K562 (cell line): Measurements from ENCODE around the gene TECPR2. TPM values are rescaled to one million over a fixed set of nuclear protein-coding genes. Genes with fewer than 3 reads are reported as not detected.
"Not testable (repeated sequence)": the region's sequence is repeated elsewhere in the genome, so short reads cannot be mapped to it uniquely, and the experiment has no call there.

ENCODE experiments used
- ATF4 ChIP-seq: fragments of 450-650 bp; formaldehyde crosslinking; IDR thresholded peaks from 2 replicates; pipeline ENCODE4 v1.4.0; 2022; ENCODE audit warnings: mild to moderate bottlenecking, moderate library complexity
- CAMTA2 ChIP-seq: fragments of 250-450 bp; sonication (Bioruptor Pico); conservative IDR thresholded peaks from 2 replicates; pipeline ENCODE4 v1.5.1; 2022
- E2F3 ChIP-seq: fragments of 250-450 bp; sonication (Bioruptor Pico); IDR thresholded peaks from 2 replicates; pipeline ENCODE4 v1.4.0; 2020; ENCODE audit warnings: mild to moderate bottlenecking
- ELF2 ChIP-seq: fragments of 250-450 bp; sonication (Bioruptor Pico); IDR thresholded peaks from 2 replicates; pipeline ENCODE4 v1.5.0; 2021; ENCODE audit warnings: mild to moderate bottlenecking
- EP300 ChIP-seq: IDR thresholded peaks from 2 replicates; pipeline ENCODE4 v1.6.1; 2012; ENCODE audit warnings: low read length, improper control_type of control experiment
- ESRRA ChIP-seq: fragments of 450-650 bp; IDR thresholded peaks from 2 replicates; pipeline ENCODE4 v1.6.1; 2014; ENCODE audit warnings: low read depth, mild to moderate bottlenecking, moderate library complexity, borderline replicate concordance
- FOXJ2 ChIP-seq: fragments of 200-800 bp; sonication (Bioruptor generic); IDR thresholded peaks from 2 replicates; pipeline ENCODE4 v1.6.1; 2016; ENCODE audit warnings: missing genetic modification characterization, missing compliant biosample characterization
- FOXO4 ChIP-seq: fragments of 450-650 bp; formaldehyde crosslinking; IDR thresholded peaks from 2 replicates; pipeline ENCODE4 v1.4.0; 2020; ENCODE audit warnings: mild to moderate bottlenecking, moderate library complexity
- HBP1 ChIP-seq: fragments of 450-650 bp; formaldehyde crosslinking; IDR thresholded peaks from 2 replicates; pipeline ENCODE4 v1.4.0; 2022; ENCODE audit warnings: missing genetic modification characterization
- HEY1 ChIP-seq: fragments of 250-450 bp; sonication (Bioruptor Pico); IDR thresholded peaks from 2 replicates; pipeline ENCODE4 v1.5.0; 2020; ENCODE audit warnings: mild to moderate bottlenecking, moderate library complexity, borderline replicate concordance
- IFI16 ChIP-seq: fragments of 250-450 bp; sonication (Bioruptor Pico); IDR thresholded peaks from 2 replicates; pipeline ENCODE4 v2.1.2; 2022; ENCODE audit warnings: mild to moderate bottlenecking, inconsistent platforms
- KLF13 ChIP-seq: fragments of 450-650 bp; IDR thresholded peaks from 2 replicates; pipeline ENCODE4 v1.6.1; 2016; ENCODE audit warnings: missing genetic modification characterization, low read depth, mild to moderate bottlenecking, missing compliant biosample characterization, moderate library complexity, borderline replicate concordance
- NFXL1 ChIP-seq: fragments of 450-650 bp; formaldehyde crosslinking; IDR thresholded peaks from 2 replicates; pipeline ENCODE4 v1.4.0; 2021; ENCODE audit warnings: mild to moderate bottlenecking
- TEAD2 ChIP-seq: fragments of 450-650 bp; IDR thresholded peaks from 2 replicates; pipeline ENCODE4 v1.6.1; 2016; ENCODE audit warnings: missing genetic modification characterization, control low read depth, missing compliant biosample characterization
- ZBTB11 ChIP-seq, 3 experiments: fragments of 200-800 bp in 1 of 3; fragments of 250-450 bp in 1 of 3; fragments of 450-650 bp in 1 of 3; sonication (Bioruptor Pico) in 1 of 3; sonication (Bioruptor generic) in 1 of 3; formaldehyde crosslinking in 1 of 3; IDR thresholded peaks; 2 replicates each; pipeline versions ENCODE4 v1.6.1 to v1.8.0; 2016 to 2022; ENCODE audit warnings: mild to moderate bottlenecking in 2 of 3, missing genetic modification characterization in 2 of 3, missing compliant biosample characterization in 1 of 3, moderate library complexity in 1 of 3
- ZKSCAN8 ChIP-seq: fragments of 200-800 bp; sonication (Bioruptor generic); IDR thresholded peaks from 2 replicates; pipeline ENCODE4 v1.6.1; 2016; ENCODE audit warnings: missing genetic modification characterization, missing compliant biosample characterization
- ZNF444 ChIP-seq: fragments of 250-450 bp; sonication (Bioruptor Pico); IDR thresholded peaks from 2 replicates; pipeline ENCODE4 v1.4.0; 2020; ENCODE audit warnings: mild to moderate bottlenecking, moderate library complexity
- ZNF584 ChIP-seq: fragments of 200-800 bp; sonication (Bioruptor generic); IDR thresholded peaks from 2 replicates; pipeline ENCODE4 v1.6.1; 2016; ENCODE audit warnings: low read depth, mild to moderate bottlenecking, missing genetic modification characterization, missing compliant biosample characterization
- ZNF740 ChIP-seq, 3 experiments: fragments of 200-800 bp in 1 of 3; sonication (Bioruptor generic) in 1 of 3; sonication (generic) in 1 of 3; formaldehyde crosslinking in 1 of 3; IDR thresholded peaks; 2 replicates each; pipeline versions ENCODE4 v1.6.1 to v1.8.0; 2016 to 2022; ENCODE audit warnings: mild to moderate bottlenecking in 2 of 3, missing compliant biosample characterization in 2 of 3, missing genetic modification characterization in 2 of 3, missing genetic modification reagents in 1 of 3
- polyA plus RNA-seq, 8 experiments: library from polyadenylated mRNA; depleted of rRNA in 4 of 8; stranded (reverse) in 5 of 8; unstranded in 3 of 8; fragments of >200 nt; fragmentation: Nextera tagmentation in 2 of 8; fragmentation: Illumina TruSeq in 1 of 8; extraction: Ambion mirVana in 2 of 8; extraction: Trizol in 1 of 8; gene quantifications; 2 replicates each; pipeline versions ENCODE4 v1.2.1 to v1.2.3, GENCODE V29; 2011 to 2014; ENCODE audit warnings: inconsistent platforms in 1 of 8, missing spikeins in 1 of 8
- total RNA-seq, 7 experiments: library from RNA; depleted of rRNA in 6 of 7; stranded (reverse); fragments of >200 nt in 6 of 7; fragmentation: Illumina TruSeq in 2 of 7; extraction: Trizol in 2 of 7; gene quantifications; 2 replicates each; pipeline versions ENCODE4 v1.2.1 to v1.2.3, GENCODE V29; 2011 to 2021; ENCODE audit warnings: low replicate concordance in 1 of 7

TECPR2 gene
- total and polyA plus RNA-seq, 9 of the 15 experiments (the other 6 are each of a cell fraction or from before 2014, with no cell fraction given) = 0.04 to 3.0 (median 0.83) TPM

GRCh38 chr14:102550927-102551401, 188.2 kb downstream of the TECPR2 start (continued):
- peak in 1 of 3 experiments; percentile 90; a peak in 2 of 6 replicates for TF ChIP-seq ZBTB11 (CRISPR knock-in tag; IDR thresholded peaks at IDR 0.05)
- TF ChIP-seq HBP1 (CRISPR knock-in tag) = peak; percentile 94
- peak; percentile 96 for TF ChIP-seq FOXO4 (CRISPR knock-in tag)
- peak; percentile 96 for TF ChIP-seq ZKSCAN8 (CRISPR knock-in tag)
- peak; percentile 94 for TF ChIP-seq FOXJ2 (tag)
- TF ChIP-seq CAMTA2 (CRISPR knock-in tag) = peak; percentile 82; the same call in 1 of the 2 replicates
- TF ChIP-seq ZNF444 (CRISPR knock-in tag) = peak; percentile 85; the same call in 1 of the 2 replicates
- peak; percentile 68; the same call in 1 of the 2 replicates for TF ChIP-seq ELF2 (CRISPR knock-in tag)
- TF ChIP-seq ESRRA = peak; percentile 47; the same call in 1 of the 2 replicates
- TF ChIP-seq ZNF584 (CRISPR knock-in tag) = peak; percentile 99
- TF ChIP-seq ZNF740 (CRISPR knock-in tag; IDR thresholded peaks at IDR 0.05) = not testable (repeated sequence)
- peak in 1 of 2 experiments; percentile 97; a peak in 2 of 4 replicates for TF ChIP-seq ZNF740 (tag; IDR thresholded peaks at IDR 0.05)
- 0 out of 2 replicates have a peak, but pooled peaks have one; percentile 79 for TF ChIP-seq HEY1 (CRISPR knock-in tag)
- TF ChIP-seq E2F3 = peak; percentile 98
- peak; percentile 88 for TF ChIP-seq ATF4 (CRISPR knock-in tag)
- TF ChIP-seq KLF13 (tag) = peak; percentile 95
- TF ChIP-seq EP300 = peak; percentile 10; the same call in 1 of the 2 replicates
- peak; percentile 94 for TF ChIP-seq NFXL1
- TF ChIP-seq TEAD2 = peak; percentile 97
- peak; percentile 87 for TF ChIP-seq IFI16 (CRISPR knock-in tag)
